Measurements from ENCODE around the gene HOXD9. TPM values are rescaled to one million over a fixed set of nuclear protein-coding genes. Genes with fewer than 3 reads are reported as not detected.
A peak's percentile ranks its signal among the peaks of the same experiment; 100 is the strongest.

The HOXD9 gene
- total RNA-seq, 2 experiments from 2014 or later, result not detected

DNA sequence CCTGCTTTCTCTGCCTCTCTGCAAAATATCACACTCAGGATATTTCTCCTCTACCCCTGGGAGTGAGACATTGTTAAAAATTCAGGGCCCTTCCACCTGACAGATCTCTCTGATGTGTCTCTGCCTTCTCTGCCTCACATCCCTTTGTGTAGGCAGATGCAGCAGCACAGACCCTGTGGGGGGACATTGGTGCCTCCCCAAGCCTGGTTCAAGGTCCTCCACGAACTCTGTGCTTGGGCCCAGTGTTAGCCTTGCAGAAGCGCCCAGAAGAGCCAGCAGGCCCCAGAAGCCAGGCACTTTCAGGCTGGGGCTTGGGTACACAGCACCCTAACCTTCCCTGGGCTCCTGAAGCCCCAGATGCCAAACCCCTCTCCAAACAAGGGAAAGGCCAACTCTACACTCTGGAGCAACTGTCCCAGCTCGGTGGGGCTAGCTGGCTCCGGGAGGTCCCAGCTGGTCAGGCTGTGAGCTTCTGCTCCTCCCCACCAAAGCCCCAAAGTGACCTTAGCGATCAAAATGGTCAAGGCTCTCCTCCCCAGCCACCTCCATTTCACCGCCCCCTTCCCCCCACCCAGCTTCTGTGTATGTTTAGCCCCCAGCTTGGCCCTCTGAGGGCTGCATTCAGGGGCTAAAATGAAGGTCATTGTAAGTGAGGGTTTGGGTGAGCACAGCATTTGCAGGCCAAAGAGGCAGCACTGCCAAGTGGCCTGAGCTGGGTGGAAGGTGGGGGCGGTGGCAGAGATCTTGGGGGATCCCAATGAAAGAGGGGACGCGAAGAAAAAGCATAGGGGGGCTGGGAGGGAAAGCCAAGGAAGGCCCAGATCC lies 2.6 kb downstream of the HOXD9 start:
- POLR2A ChIA-PET, result no interaction called here
- H3K27me3 Mint-ChIP-seq, result peaks cover 87% of the 10 kb centered on the region
- TF ChIP-seq, protein P1, sequence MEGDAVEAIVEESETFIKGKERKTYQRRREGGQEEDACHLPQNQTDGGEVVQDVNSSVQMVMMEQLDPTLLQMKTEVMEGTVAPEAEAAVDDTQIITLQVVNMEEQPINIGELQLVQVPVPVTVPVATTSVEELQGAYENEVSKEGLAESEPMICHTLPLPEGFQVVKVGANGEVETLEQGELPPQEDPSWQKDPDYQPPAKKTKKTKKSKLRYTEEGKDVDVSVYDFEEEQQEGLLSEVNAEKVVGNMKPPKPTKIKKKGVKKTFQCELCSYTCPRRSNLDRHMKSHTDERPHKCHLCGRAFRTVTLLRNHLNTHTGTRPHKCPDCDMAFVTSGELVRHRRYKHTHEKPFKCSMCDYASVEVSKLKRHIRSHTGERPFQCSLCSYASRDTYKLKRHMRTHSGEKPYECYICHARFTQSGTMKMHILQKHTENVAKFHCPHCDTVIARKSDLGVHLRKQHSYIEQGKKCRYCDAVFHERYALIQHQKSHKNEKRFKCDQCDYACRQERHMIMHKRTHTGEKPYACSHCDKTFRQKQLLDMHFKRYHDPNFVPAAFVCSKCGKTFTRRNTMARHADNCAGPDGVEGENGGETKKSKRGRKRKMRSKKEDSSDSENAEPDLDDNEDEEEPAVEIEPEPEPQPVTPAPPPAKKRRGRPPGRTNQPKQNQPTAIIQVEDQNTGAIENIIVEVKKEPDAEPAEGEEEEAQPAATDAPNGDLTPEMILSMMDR (IDR thresholded peaks at IDR 0.05), result no peak

DNA sequence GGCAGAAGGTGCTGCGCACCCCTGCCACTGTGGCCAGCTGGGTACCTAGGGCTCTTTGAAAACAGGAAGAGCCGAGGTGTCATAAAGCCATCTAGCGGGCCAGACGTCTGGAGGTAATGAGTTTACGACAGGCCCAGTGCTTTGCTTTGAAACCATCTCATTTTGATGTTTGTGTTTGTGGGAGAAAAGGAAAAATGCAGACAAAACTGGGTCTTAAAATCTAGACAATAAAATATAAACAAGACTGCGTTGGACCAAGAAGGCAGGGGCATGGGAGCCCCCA lies 3.2 kb downstream of the HOXD9 start:
- intact Hi-C loops (cut with DNase I, micrococcal nuclease), result loop anchor here (2.0 to 10.0 kb wide), 6 partner anchors 49 to 1023 kb away; no protein-coding TSS in a partner anchor
- Mint-ChIP-seq H3K27me3 (peaks cover 84% of the 10 kb centered on the region), H3K4me1 (ENCODE audit: low read depth) (peaks cover 31% of the 10 kb centered on the region), H3K27ac (no peak overlapping the region), H3K4me3 (no peak overlapping the region), H3K36me3 (ENCODE audit: low read depth) (no peaks in the 10 kb centered on the region), H3K9me3 (no peaks in the 10 kb centered on the region)
- H3K4me1 ChIP-seq (ENCODE audit: insufficient read depth, low read length), result peaks cover 45% of the 10 kb centered on the region
- H3K27ac ChIP-seq (ENCODE audit: low read depth in 1 of 2, low read length in 2 of 2), result no peak overlapping the region
- no peaks in the 10 kb centered on the region for H3K36me3 ChIP-seq (ENCODE audit: insufficient read depth, low read length)
- H3K9me3 ChIP-seq (ENCODE audit: control insufficient read depth in 1 of 2, insufficient read depth in 1 of 2, low read length in 2 of 2), result peaks cover 0 to 50% of the 10 kb centered on the region in 2 experiments
- POLR2A ChIA-PET, result no interaction called here
- no peak overlapping the region for H3K4me3 ChIP-seq (ENCODE audit: low read length)
- peaks cover 79 to 90% of the 10 kb centered on the region in 2 experiments for H3K27me3 ChIP-seq (ENCODE audit: control insufficient read depth in 1 of 2, insufficient read depth in 2 of 2, low read length in 2 of 2)
- CTCF ChIA-PET, result interaction anchor here (1.6 to 4.4 kb wide), 4 partner anchors 318 to 1023 kb away, joined by 3 to 42 read pairs (median 19); no protein-coding TSS in a partner anchor
- TF ChIP-seq, protein P1 (IDR thresholded peaks at IDR 0.05), result no peak
- DNase-seq (no peak), ATAC-seq (ENCODE audit: poor library complexity) (no peak)

More for the DNA sequence above, 2.6 kb downstream of the HOXD9 start:
- H3K9me3 Mint-ChIP-seq, result no peaks in the 10 kb centered on the region
- no peak overlapping the region for H3K27ac Mint-ChIP-seq
- Histone ChIP-seq H3K4me3 (ENCODE audit: low read length) (no peak overlapping the region), H3K9me3 (ENCODE audit: control insufficient read depth in 1 of 2, insufficient read depth in 1 of 2, low read length in 2 of 2) (peaks cover 0 to 53% of the 10 kb centered on the region in 2 experiments), H3K36me3 (ENCODE audit: insufficient read depth, low read length) (no peaks in the 10 kb centered on the region), H3K27me3 (ENCODE audit: control insufficient read depth in 1 of 2, insufficient read depth in 2 of 2, low read length in 2 of 2) (peaks cover 82 to 93% of the 10 kb centered on the region in 2 experiments), H3K4me1 (ENCODE audit: insufficient read depth, low read length) (peaks cover 41% of the 10 kb centered on the region), H3K27ac (ENCODE audit: low read depth in 1 of 2, low read length in 2 of 2) (no peak overlapping the region)
- H3K4me3 Mint-ChIP-seq, result peak overlapping the region; percentile 55
- intact Hi-C loops (cut with DNase I, micrococcal nuclease), result loop anchor here (5.0 to 10.0 kb wide), 3 partner anchors 50 to 687 kb away; no protein-coding TSS in a partner anchor
- CTCF ChIA-PET, result interaction anchor here (1.6 to 4.4 kb wide), 3 partner anchors 319 to 1024 kb away, joined by 3 to 42 read pairs (median 32); no protein-coding TSS in a partner anchor
- peaks cover 30% of the 10 kb centered on the region for H3K4me1 Mint-ChIP-seq (ENCODE audit: low read depth)
- DNase-seq (no peak), ATAC-seq (ENCODE audit: poor library complexity) (no peak)
- H3K36me3 Mint-ChIP-seq (ENCODE audit: low read depth), result no peaks in the 10 kb centered on the region

DNA sequence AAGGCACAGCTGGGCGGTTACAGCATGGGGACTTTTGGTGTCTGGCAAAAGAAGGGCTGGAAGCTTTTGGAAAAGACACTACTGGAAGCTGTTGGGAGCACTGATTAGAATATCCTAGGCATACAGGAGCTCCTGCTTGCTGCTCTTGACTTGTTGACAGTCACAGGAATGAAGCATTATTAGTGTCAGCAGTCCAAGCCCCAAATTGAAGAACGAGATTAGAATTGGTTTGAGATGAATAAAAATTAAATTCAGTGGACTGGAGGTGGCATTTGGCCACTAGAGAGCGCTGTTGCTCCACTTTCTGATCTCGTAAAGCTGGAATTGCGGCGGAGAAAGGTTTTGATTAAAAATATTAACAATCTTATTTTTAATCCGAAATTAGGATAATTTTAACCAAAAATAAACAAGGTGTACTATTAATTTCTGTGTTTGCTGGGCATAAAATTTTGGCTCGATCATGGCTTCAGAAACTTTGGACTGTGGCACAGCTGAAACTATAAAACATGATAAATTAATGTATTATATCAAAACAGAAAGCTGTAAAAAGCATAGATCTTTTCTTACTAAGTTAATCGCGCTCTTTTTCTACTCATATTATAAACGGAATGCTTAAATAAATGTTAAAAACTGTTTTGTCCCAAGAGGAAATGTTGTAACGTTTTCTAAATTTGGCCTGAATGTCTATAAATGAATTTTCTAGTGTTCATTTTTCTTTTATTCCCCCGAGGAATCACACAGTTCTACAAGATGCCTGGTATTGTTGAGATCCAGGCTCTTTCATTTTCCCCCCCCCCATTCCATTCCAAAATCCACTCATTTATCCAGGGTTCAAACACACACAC lies 4.6 kb downstream of the HOXD9 start:
- intact Hi-C loops (cut with DNase I, micrococcal nuclease), result loop anchor here (1.0 to 10.0 kb wide), 9 partner anchors 48 to 1022 kb away; no protein-coding TSS in a partner anchor
- H3K4me3 Mint-ChIP-seq, result no peak overlapping the region

More for the DNA sequence above, 4.6 kb downstream of the HOXD9 start:
- peaks cover 45% of the 10 kb centered on the region for H3K4me1 Mint-ChIP-seq (ENCODE audit: low read depth)
- CTCF ChIA-PET, result interaction anchor here (0.5 to 4.4 kb wide), 25 partner anchors 10 to 1037 kb away, joined by 3 to 42 read pairs (median 4); partner anchors contain the start of gene HOXD10
- Histone ChIP-seq H3K4me3 (ENCODE audit: low read length) (no peak overlapping the region), H3K4me1 (ENCODE audit: insufficient read depth, low read length) (peaks cover 43% of the 10 kb centered on the region), H3K36me3 (ENCODE audit: insufficient read depth, low read length) (no peaks in the 10 kb centered on the region), H3K9me3 (ENCODE audit: control insufficient read depth in 1 of 2, insufficient read depth in 1 of 2, low read length in 2 of 2) (peaks cover 0 to 43% of the 10 kb centered on the region in 2 experiments), H3K27me3 (ENCODE audit: control insufficient read depth in 1 of 2, insufficient read depth in 2 of 2, low read length in 2 of 2) (peaks cover 79 to 90% of the 10 kb centered on the region in 2 experiments), H3K27ac (ENCODE audit: low read depth in 1 of 2, low read length in 2 of 2) (no peak overlapping the region)
- TF ChIP-seq, protein P1 (IDR thresholded peaks at IDR 0.05), result peak; percentile 99
- peak overlapping the region; percentile 38 for H3K27ac Mint-ChIP-seq
- H3K27me3 Mint-ChIP-seq, result peaks cover 84% of the 10 kb centered on the region
- DNase-seq (peak; percentile 54 to 85 (median 65)), ATAC-seq (ENCODE audit: poor library complexity) (no peak)
- POLR2A ChIA-PET, result interaction anchor here (0.5 to 1.4 kb wide), 6 partner anchors 12 to 1022 kb away, joined by 3 to 8 read pairs (median 3); no protein-coding TSS in a partner anchor
- no peaks in the 10 kb centered on the region for H3K9me3 Mint-ChIP-seq
- H3K36me3 Mint-ChIP-seq (ENCODE audit: low read depth), result no peaks in the 10 kb centered on the region

Measured in CD4-positive, alpha-beta T cell (primary cell).